Caco-2 (cell line): Measurements from ENCODE around the gene RFX1. TPM values are rescaled to one million over a fixed set of nuclear protein-coding genes. Genes with fewer than 3 reads are reported as not detected.

ENCODE experiments used
- BruUV-seq: library from RNA; stranded (reverse); fragments of 400-500 nt; replicated peaks from 2 replicates; lab custom pipeline; 2021; lab: Mats Ljungman, UMichigan
- CTCF ChIA-PET: fragments of 300-600 bp; sonication (Branson Sonifier 250); formaldehyde crosslinking; loops from one replicate; lab custom pipeline; 2022; ENCODE audit warnings: antibody characterized with exemption; lab: Charles Lee
- POLR2A ChIA-PET: fragments of 300-600 bp; sonication (Branson Sonifier 250); formaldehyde crosslinking; loops from one replicate; lab custom pipeline; 2022; ENCODE audit warnings: antibody characterized with exemption; lab: Charles Lee
- DNase-seq, 2 experiments: peaks; one replicate each; pipeline versions ENCODE4 v3.0.0 to v3.0.0-alpha.2; 2020 to 2022
- H3K27me3 ChIP-seq: replicated peaks from 2 replicates; pipeline ENCODE4 v1.6.0; 2011; ENCODE audit warnings: low read length; ENCODE audit not compliant: control insufficient read depth, insufficient read depth
- H3K36me3 ChIP-seq: 2 replicates; pipeline ENCODE4 v1.5.1; 2011; ENCODE audit warnings: low read length; ENCODE audit not compliant: control insufficient read depth, insufficient read depth
- H3K4me1 ChIP-seq: fragments of 250-450 bp; sonication (Bioruptor Pico); 2 replicates; pipeline ENCODE4 v1.5.1; 2020; ENCODE audit warnings: mild to moderate bottlenecking
- H3K4me3 ChIP-seq: 2 replicates; pipeline ENCODE4 v1.5.1; 2011; ENCODE audit warnings: low read depth, mild to moderate bottlenecking, control low read depth, low read length
- H3K9me3 ChIP-seq: fragments of 250-450 bp; sonication (Bioruptor Pico); 2 replicates; pipeline ENCODE4 v1.5.1; 2020; ENCODE audit warnings: mild to moderate bottlenecking, moderate library complexity
- H3K27ac Mint-ChIP-seq: one replicate; pipeline ENCODE4 v1.8.0; 2022; ENCODE audit warnings: mixed read lengths; ENCODE audit not compliant: unreplicated experiment
- H3K27me3 Mint-ChIP-seq: one replicate; pipeline ENCODE4 v1.8.0; 2022; ENCODE audit warnings: mixed read lengths; ENCODE audit not compliant: insufficient read depth, unreplicated experiment
- H3K36me3 Mint-ChIP-seq: one replicate; pipeline ENCODE4 v1.8.0; 2022; ENCODE audit warnings: mild to moderate bottlenecking, mixed read lengths; ENCODE audit not compliant: insufficient read depth, unreplicated experiment
- H3K4me1 Mint-ChIP-seq: one replicate; pipeline ENCODE4 v1.8.0; 2022; ENCODE audit warnings: low read depth, mixed read lengths; ENCODE audit not compliant: unreplicated experiment
- H3K4me3 Mint-ChIP-seq: one replicate; pipeline ENCODE4 v1.8.0; 2022; ENCODE audit warnings: mild to moderate bottlenecking, moderate library complexity, mixed read lengths; ENCODE audit not compliant: unreplicated experiment
- H3K9me3 Mint-ChIP-seq: one replicate; pipeline ENCODE4 v1.8.0; 2022; ENCODE audit warnings: mixed read lengths; ENCODE audit not compliant: unreplicated experiment
- CTCF ChIP-seq, 2 experiments: fragments of 200-600 bp in 1 of 2; IDR thresholded peaks; 1 replicate in 1 of 2; 2 replicates in 1 of 2; pipeline versions ENCODE4 v1.5.1 to v1.8.0; 2011 to 2022; ENCODE audit warnings: antibody characterized with exemption in 1 of 2, control low read depth in 1 of 2, inconsistent platforms in 1 of 2, low read depth in 1 of 2, low read length in 1 of 2, mild to moderate bottlenecking in 1 of 2, moderate library complexity in 1 of 2; ENCODE audit not compliant: insufficient read depth in 1 of 2, severe bottlenecking in 1 of 2, unreplicated experiment in 1 of 2
- intact Hi-C: fragments of 100-400 bp; cut with micrococcal nuclease; formaldehyde crosslinking; loops from one replicate; pipeline ENCODE4 v1.10.0; 2022; ENCODE audit not compliant: unreplicated experiment
- total RNA-seq: library from RNA; stranded (reverse); gene quantifications from 2 replicates; pipeline ENCODE4 v1.2.3, GENCODE V29; 2022

Gene RFX1
- total RNA-seq, 1 experiment from 2014 or later: 11.5 TPM

GRCh38 chr19:13998426-13998825 lies 7.7 kb downstream of the RFX1 start:
- Mint-ChIP-seq H3K36me3 (no peaks in the 10 kb centered on the region), H3K27me3 (no peaks in the 10 kb centered on the region), H3K4me1 (no peaks in the 10 kb centered on the region), H3K4me3 (no peak overlapping the region), H3K27ac (no peak overlapping the region), H3K9me3 (no peaks in the 10 kb centered on the region)
- intact Hi-C loops: no loop called here
- no peak for TF ChIP-seq CTCF (IDR thresholded peaks at IDR 0.05; ENCODE audit: insufficient read depth in 1 of 2, low read depth in 1 of 2, low read length in 1 of 2, severe bottlenecking in 1 of 2, unreplicated experiment in 1 of 2)
- ChIA-PET POLR2A (interaction anchor here (0.6 kb wide), 1 partner anchor 44 kb away, joined by 3 read pairs; no protein-coding TSS in a partner anchor), CTCF (no interaction called here)
- H3K9me3 ChIP-seq: no peaks in the 10 kb centered on the region
- no TSS peak for BruUV-seq
- H3K4me1 ChIP-seq: no peaks in the 10 kb centered on the region
- no peak for DNase-seq
- no peaks in the 10 kb centered on the region; the same call in 1 of the 2 replicates for H3K36me3 ChIP-seq
- no peaks in the 10 kb centered on the region for H3K27me3 ChIP-seq
- H3K4me3 ChIP-seq: no peak overlapping the region

- POLR2A ChIA-PET: interaction anchor here (0.6 kb wide), 1 partner anchor 34 kb away, joined by 3 read pairs; the partner anchor contains the start of gene IL27RA
- H3K4me3 ChIP-seq: no peak overlapping the region
- no peaks in the 10 kb centered on the region for H3K4me1 ChIP-seq
- H3K36me3 ChIP-seq: no peaks in the 10 kb centered on the region; the same call in 1 of the 2 replicates
- Mint-ChIP-seq H3K27ac (no peak overlapping the region), H3K4me1 (no peaks in the 10 kb centered on the region), H3K27me3 (no peaks in the 10 kb centered on the region), H3K4me3 (no peak overlapping the region), H3K36me3 (peaks cover 5% of the 10 kb centered on the region), H3K9me3 (no peaks in the 10 kb centered on the region)
- no peak for TF ChIP-seq CTCF (IDR thresholded peaks at IDR 0.05; ENCODE audit: insufficient read depth in 1 of 2, low read depth in 1 of 2, low read length in 1 of 2, severe bottlenecking in 1 of 2, unreplicated experiment in 1 of 2)
- intact Hi-C loops: no loop called here
- no peaks in the 10 kb centered on the region for H3K9me3 ChIP-seq
- CTCF ChIA-PET: no interaction called here
- no peaks in the 10 kb centered on the region for H3K27me3 ChIP-seq
- no peak for DNase-seq
- no TSS peak for BruUV-seq
These were observed 8.5 kb downstream of the RFX1 start for GRCh38 chr19:13997631-13997962.

GRCh38 chr19:13996928-13997630 lies 9.0 kb downstream of the RFX1 start:
- Mint-ChIP-seq H3K36me3 (peaks cover 6% of the 10 kb centered on the region), H3K27ac (no peak overlapping the region), H3K4me3 (no peak overlapping the region), H3K4me1 (no peaks in the 10 kb centered on the region), H3K27me3 (no peaks in the 10 kb centered on the region), H3K9me3 (no peaks in the 10 kb centered on the region)
- no peaks in the 10 kb centered on the region for H3K27me3 ChIP-seq
- ChIA-PET CTCF (no interaction called here), POLR2A (interaction anchor here (0.6 kb wide), 1 partner anchor 35 kb away, joined by 3 read pairs; the partner anchor contains the start of gene IL27RA)
- H3K9me3 ChIP-seq: no peaks in the 10 kb centered on the region
- H3K4me3 ChIP-seq: no peak overlapping the region
- H3K36me3 ChIP-seq: no peaks in the 10 kb centered on the region; the same call in 1 of the 2 replicates
- H3K4me1 ChIP-seq: no peaks in the 10 kb centered on the region
- BruUV-seq: no TSS peak
- DNase-seq: no peak
- no peak for TF ChIP-seq CTCF (IDR thresholded peaks at IDR 0.05; ENCODE audit: insufficient read depth in 1 of 2, low read depth in 1 of 2, low read length in 1 of 2, severe bottlenecking in 1 of 2, unreplicated experiment in 1 of 2)
- intact Hi-C loops: no loop called here
